GM12873 (cell line): ENCODE measurements around the gene CDH13.

ENCODE experiments used
- CTCF ChIP-seq: IDR thresholded peaks from 2 replicates; pipeline ENCODE4 v1.5.1; 2012; ENCODE audit warnings: low read depth, mild to moderate bottlenecking, moderate library complexity, low read length, control low read depth; ENCODE audit not compliant: insufficient read depth; ENCODE audit errors: missing control alignments

CDH13 gene

GRCh38 chr16:83615141-83615952 lies 988.6 kb downstream of the CDH13 start:
- TF ChIP-seq CTCF: no peak

- no peak for TF ChIP-seq CTCF
These were observed 989.2 kb downstream of the CDH13 start for GRCh38 chr16:83615953-83616350.

GRCh38 chr16:83619381-83620150 lies 992.8 kb downstream of the CDH13 start:
- no peak for TF ChIP-seq CTCF

GRCh38 chr16:83622010-83622409 lies 995.2 kb downstream of the CDH13 start:
- TF ChIP-seq CTCF: no peak

GRCh38 chr16:83623091-83623730 lies 996.4 kb downstream of the CDH13 start:
- TF ChIP-seq CTCF: no peak

- no peak for TF ChIP-seq CTCF
These were observed 997.1 kb downstream of the CDH13 start for GRCh38 chr16:83623892-83624291.
